ENCODE data around the gene GAS7. TPM values are rescaled to one million over a fixed set of nuclear protein-coding genes. Genes with fewer than 3 reads are reported as not detected.

Gene GAS7
- total RNA-seq, 2 experiments from 2014 or later = 0.60 to 1.3 TPM

DNA sequence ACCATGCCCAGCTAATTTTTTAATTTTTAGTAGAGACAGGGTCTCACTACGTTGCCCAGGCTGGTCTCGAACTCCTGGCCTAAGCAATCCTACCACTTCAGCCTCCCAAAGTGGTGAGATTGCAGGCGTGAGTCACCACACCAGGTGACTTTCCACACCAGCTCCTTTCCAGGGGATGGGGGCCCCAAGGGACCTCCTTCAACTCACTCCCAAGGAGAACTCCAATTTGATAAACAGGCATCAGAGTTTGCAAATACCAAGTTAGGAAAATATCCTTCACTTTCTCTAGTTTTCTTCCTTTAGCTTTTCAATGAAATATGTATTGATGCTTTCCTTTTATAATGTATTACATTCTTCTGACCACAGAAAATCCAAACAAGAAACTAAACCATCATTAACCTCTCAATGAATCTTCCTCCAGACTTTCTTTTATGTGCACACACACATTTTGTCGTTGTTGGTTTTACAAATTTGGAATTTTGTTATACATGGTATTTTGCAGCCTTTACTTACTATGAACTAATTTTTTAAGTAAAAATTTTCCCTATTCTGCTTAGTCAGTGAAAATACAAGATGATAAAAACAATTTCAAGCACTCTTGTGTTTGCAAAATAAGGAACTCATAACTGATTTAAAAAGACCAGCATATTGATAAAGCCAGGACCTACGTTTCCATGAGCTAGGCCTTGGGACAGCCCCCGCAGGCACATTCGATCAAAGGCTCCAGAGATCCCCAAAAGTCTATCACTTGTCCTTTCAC is 32.0 kb downstream of the GAS7 start:
- Mint-ChIP-seq H3K4me3 (no peak overlapping the region), H3K27me3 (peaks cover 8% of the 10 kb centered on the region), H3K36me3 (ENCODE audit: low read depth) (no peaks in the 10 kb centered on the region), H3K9me3 (ENCODE audit: low read depth) (no peaks in the 10 kb centered on the region), H3K4me1 (peaks cover 4% of the 10 kb centered on the region), H3K27ac (no peak overlapping the region)
- DNase-seq (no peak), ATAC-seq (no peak)
- ChIA-PET CTCF (no interaction called here), POLR2A (no interaction called here)
- intact Hi-C loops (cut with DNase I, micrococcal nuclease) = no loop called here

DNA sequence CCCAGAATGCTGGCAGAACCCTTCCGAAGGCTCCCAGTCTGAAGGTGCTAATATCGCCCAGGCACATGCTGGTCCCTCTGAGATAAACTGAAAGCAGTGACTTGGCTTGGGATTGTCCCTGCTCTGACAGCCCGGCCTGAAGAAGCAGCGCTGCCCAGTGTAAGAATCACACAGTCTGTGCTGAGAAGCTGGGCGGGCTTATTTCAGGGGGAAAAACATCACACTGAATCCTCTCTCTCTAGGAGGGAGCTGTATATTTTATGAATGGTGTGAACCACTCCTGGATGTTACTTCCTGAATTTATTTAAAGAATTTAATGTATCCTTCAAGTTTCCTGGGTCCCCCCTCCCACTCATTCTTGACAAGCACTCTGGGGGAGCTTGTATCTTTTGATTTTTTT is 36.3 kb downstream of the GAS7 start:
- no peaks in the 10 kb centered on the region for H3K4me1 Mint-ChIP-seq
- H3K9me3 Mint-ChIP-seq (ENCODE audit: low read depth) = no peaks in the 10 kb centered on the region
- ChIA-PET POLR2A (no interaction called here), CTCF (interaction anchor here (0.6 kb wide), 1 partner anchor 32 kb away, joined by 3 read pairs; no protein-coding TSS in a partner anchor)
- intact Hi-C loops (cut with DNase I, micrococcal nuclease) = no loop called here
- H3K27me3 Mint-ChIP-seq = no peaks in the 10 kb centered on the region
- DNase-seq (no peak), ATAC-seq (no peak)
- no peaks in the 10 kb centered on the region for H3K36me3 Mint-ChIP-seq (ENCODE audit: low read depth)
- no peak overlapping the region for H3K27ac Mint-ChIP-seq
- no peak overlapping the region for H3K4me3 Mint-ChIP-seq

DNA sequence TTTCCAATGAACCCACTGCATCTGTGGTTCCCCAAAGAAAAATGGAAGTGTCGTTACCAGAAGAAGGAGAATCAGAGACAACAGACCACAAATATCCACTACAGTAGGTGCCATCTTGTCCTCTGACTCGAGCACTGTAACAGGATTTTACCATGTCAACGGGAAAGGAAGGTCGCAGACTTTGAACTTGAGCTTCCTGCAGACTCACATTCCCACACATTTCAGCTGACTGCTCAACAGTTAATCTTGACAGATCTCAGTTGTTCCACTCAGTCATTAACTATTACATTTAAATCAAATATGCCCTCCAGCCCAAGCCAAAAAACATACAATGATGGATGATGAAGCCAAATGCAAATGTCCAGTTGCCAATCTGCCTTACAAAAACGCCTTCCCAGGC is 37.0 kb downstream of the GAS7 start:
- no peak for ATAC-seq
- H3K4me1 Mint-ChIP-seq = peaks cover 2% of the 10 kb centered on the region
- H3K27me3 Mint-ChIP-seq = no peaks in the 10 kb centered on the region
- ChIA-PET POLR2A (no interaction called here), CTCF (no interaction called here)
- no peak overlapping the region for H3K27ac Mint-ChIP-seq
- no peaks in the 10 kb centered on the region for H3K36me3 Mint-ChIP-seq (ENCODE audit: low read depth)
- no peak overlapping the region for H3K4me3 Mint-ChIP-seq
- no peak for DNase-seq
- H3K9me3 Mint-ChIP-seq (ENCODE audit: low read depth) = no peaks in the 10 kb centered on the region
- intact Hi-C loops (cut with DNase I, micrococcal nuclease) = no loop called here

GRCh38 chr17:10156948-10157607 is 41.3 kb downstream of the GAS7 start:
- DNase-seq = no peak
- no peak overlapping the region for H3K27ac Mint-ChIP-seq
- peaks cover 2% of the 10 kb centered on the region for H3K4me1 Mint-ChIP-seq
- H3K4me3 Mint-ChIP-seq = no peak overlapping the region
- no peaks in the 10 kb centered on the region for H3K36me3 Mint-ChIP-seq (ENCODE audit: low read depth)
- intact Hi-C loops (cut with DNase I, micrococcal nuclease) = no loop called here
- CTCF ChIA-PET = no interaction called here
- H3K27me3 Mint-ChIP-seq = no peaks in the 10 kb centered on the region
- H3K9me3 Mint-ChIP-seq (ENCODE audit: low read depth) = no peaks in the 10 kb centered on the region
- POLR2A ChIA-PET = no interaction called here
- no peak for ATAC-seq

DNA sequence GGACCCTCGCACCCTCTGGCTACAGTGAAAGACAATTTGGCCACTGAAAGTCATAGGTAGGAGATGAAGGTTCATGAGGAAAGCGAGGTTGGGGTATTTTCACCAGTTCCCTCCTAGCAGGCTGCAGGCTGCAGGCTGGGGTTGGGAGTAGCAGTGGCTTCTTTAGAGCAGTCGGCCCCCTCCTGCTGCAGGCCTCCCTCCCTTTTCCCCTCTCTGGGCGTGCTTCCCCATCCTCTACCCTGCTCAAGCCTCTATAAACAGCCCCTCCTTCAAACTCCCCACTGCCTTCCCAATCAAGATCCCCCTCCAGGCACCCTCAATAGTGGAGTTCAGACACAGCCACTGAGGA is 41.8 kb downstream of the GAS7 start:
- no peaks in the 10 kb centered on the region for H3K9me3 Mint-ChIP-seq (ENCODE audit: low read depth)
- DNase-seq (no peak), ATAC-seq (no peak)
- POLR2A ChIA-PET = no interaction called here
- H3K4me3 Mint-ChIP-seq = no peak overlapping the region
- CTCF ChIA-PET = no interaction called here
- no peak overlapping the region for H3K27ac Mint-ChIP-seq
- no peaks in the 10 kb centered on the region for H3K27me3 Mint-ChIP-seq
- H3K36me3 Mint-ChIP-seq (ENCODE audit: low read depth) = no peaks in the 10 kb centered on the region
- intact Hi-C loops (cut with DNase I, micrococcal nuclease) = no loop called here
- peaks cover 2% of the 10 kb centered on the region for H3K4me1 Mint-ChIP-seq

- ChIA-PET CTCF (no interaction called here), POLR2A (no interaction called here)
- ATAC-seq = no peak
- no peak for DNase-seq
- Mint-ChIP-seq H3K9me3 (ENCODE audit: low read depth) (no peaks in the 10 kb centered on the region), H3K27me3 (no peaks in the 10 kb centered on the region), H3K36me3 (ENCODE audit: low read depth) (no peaks in the 10 kb centered on the region), H3K4me3 (no peak overlapping the region), H3K27ac (no peak overlapping the region), H3K4me1 (peaks cover 2% of the 10 kb centered on the region)
- intact Hi-C loops (cut with DNase I, micrococcal nuclease) = no loop called here
These were observed 42.4 kb downstream of the GAS7 start for GRCh38 chr17:10156077-10156435.

DNA sequence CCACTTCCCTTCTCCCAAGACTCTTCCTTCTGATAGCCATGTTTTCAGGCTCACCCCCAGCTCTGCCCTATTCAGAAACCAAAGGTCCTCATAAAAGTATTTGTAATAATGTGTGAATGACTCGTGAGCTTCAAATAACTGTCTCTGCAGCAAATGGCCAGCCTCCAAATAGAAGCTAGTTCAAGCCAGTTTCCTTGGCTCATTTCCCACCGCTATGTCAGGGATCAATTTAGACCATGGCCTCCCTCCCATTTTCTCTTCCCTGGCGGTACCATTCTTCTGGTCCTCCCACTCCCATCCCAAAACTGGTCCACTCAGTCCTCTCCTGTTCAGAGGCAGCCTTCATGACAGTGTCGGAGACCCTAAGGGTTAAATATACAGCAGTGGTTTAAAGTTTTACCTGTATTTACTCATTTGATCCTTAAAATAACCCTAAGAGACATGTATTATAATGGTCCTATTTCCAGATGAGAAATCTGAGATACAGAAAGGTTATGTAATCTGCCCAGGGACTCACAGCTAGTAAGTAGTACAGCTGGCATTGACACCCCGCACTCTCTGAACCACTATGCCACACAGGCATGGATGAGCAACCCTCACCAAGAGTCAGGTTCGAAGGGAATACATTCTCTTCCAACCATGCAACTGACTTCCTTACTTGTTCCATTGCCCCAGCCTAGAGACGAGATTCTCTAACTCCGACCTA is 42.9 kb downstream of the GAS7 start:
- DNase-seq (no peak), ATAC-seq (no peak)
- H3K4me1 Mint-ChIP-seq = peaks cover 2% of the 10 kb centered on the region
- no peak overlapping the region for H3K4me3 Mint-ChIP-seq
- H3K9me3 Mint-ChIP-seq (ENCODE audit: low read depth) = no peaks in the 10 kb centered on the region
- H3K36me3 Mint-ChIP-seq (ENCODE audit: low read depth) = no peaks in the 10 kb centered on the region
- intact Hi-C loops (cut with DNase I, micrococcal nuclease) = no loop called here
- H3K27me3 Mint-ChIP-seq = no peaks in the 10 kb centered on the region
- POLR2A ChIA-PET = no interaction called here
- CTCF ChIA-PET = interaction anchor here (0.8 kb wide), 1 partner anchor 16 kb away, joined by 4 read pairs; no protein-coding TSS in a partner anchor
- H3K27ac Mint-ChIP-seq = no peak overlapping the region

GRCh38 chr17:10151667-10152496 is 46.5 kb downstream of the GAS7 start:
- ChIA-PET POLR2A (interaction anchor here (0.6 kb wide), 1 partner anchor 36 kb away, joined by 3 read pairs; no protein-coding TSS in a partner anchor), CTCF (no interaction called here)
- H3K27ac Mint-ChIP-seq = no peak overlapping the region
- ATAC-seq = no peak
- no peak for DNase-seq
- H3K27me3 Mint-ChIP-seq = no peaks in the 10 kb centered on the region
- H3K4me1 Mint-ChIP-seq = peaks cover 10% of the 10 kb centered on the region
- intact Hi-C loops (cut with DNase I, micrococcal nuclease) = no loop called here
- peaks cover 5% of the 10 kb centered on the region for H3K9me3 Mint-ChIP-seq (ENCODE audit: low read depth)
- H3K4me3 Mint-ChIP-seq = no peak overlapping the region
- no peaks in the 10 kb centered on the region for H3K36me3 Mint-ChIP-seq (ENCODE audit: low read depth)

DNA sequence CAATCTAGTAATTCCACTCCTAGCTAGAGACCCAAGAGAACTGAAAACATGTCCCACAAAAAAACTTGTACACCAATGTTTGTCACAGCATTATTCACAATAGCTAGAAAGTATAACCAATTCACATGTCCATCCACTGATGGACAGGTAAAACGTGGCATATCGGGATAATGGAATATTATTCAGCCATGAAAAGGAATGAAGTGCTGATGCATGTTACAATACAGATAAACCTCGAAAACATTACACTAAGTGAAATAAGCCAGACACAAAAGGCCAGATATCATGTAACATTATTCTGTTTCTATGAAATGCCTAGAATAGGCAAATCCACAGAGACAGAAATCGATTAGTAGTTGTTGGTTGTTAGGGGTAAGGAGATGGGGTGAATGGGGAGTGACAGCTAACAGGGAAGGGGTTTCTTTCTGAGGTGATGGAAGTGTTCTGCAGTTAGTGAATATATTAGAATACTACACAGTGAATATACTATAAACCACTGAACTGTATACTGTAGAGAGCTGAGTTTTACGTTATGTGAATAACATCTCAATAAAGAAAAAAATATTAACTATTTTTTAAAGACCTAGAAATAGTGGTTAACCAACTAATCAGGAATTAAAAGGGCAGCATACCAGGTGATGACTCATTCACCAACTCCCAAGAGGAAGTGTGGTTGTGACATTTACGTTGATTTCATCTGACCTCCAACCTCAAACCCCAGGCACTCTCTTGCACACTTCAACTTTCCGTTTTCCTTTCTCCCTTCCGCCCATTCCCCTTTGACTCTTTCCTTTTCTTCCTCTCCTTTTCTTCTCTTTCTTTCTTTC is 48.6 kb downstream of the GAS7 start:
- no peaks in the 10 kb centered on the region for H3K36me3 Mint-ChIP-seq (ENCODE audit: low read depth)
- no peak overlapping the region for H3K4me3 Mint-ChIP-seq

GRCh38 chr17:10147761-10148415 is 50.5 kb downstream of the GAS7 start:
- Mint-ChIP-seq H3K9me3 (ENCODE audit: low read depth) (peaks cover 5% of the 10 kb centered on the region), H3K4me1 (peaks cover 15% of the 10 kb centered on the region), H3K36me3 (ENCODE audit: low read depth) (no peaks in the 10 kb centered on the region), H3K27ac (no peak overlapping the region), H3K27me3 (peaks cover 2% of the 10 kb centered on the region), H3K4me3 (no peak overlapping the region)
- ATAC-seq = no peak
- ChIA-PET CTCF (interaction anchor here (1.3 kb wide), 1 partner anchor 79 kb away, joined by 3 read pairs; no protein-coding TSS in a partner anchor), POLR2A (no interaction called here)
- intact Hi-C loops (cut with DNase I, micrococcal nuclease) = no loop called here
- DNase-seq = no peak

More for the DNA sequence above, 48.6 kb downstream of the GAS7 start:
- ChIA-PET CTCF (no interaction called here), POLR2A (interaction anchor here (0.6 kb wide), 1 partner anchor 13 kb away, joined by 3 read pairs; no protein-coding TSS in a partner anchor)
- DNase-seq (no peak), ATAC-seq (peak; percentile 44)
- Mint-ChIP-seq H3K27ac (no peak overlapping the region), H3K4me1 (peaks cover 13% of the 10 kb centered on the region), H3K27me3 (peaks cover 2% of the 10 kb centered on the region), H3K9me3 (ENCODE audit: low read depth) (peaks cover 5% of the 10 kb centered on the region)
- intact Hi-C loops (cut with DNase I, micrococcal nuclease) = no loop called here

Measured in activated CD4-positive, alpha-beta T cell treated with anti-CD3 and anti-CD28 coated beads for 36 hours (primary cell).